NCI-H82 treated with DMSO at 0.1 percent for 48 hours (cell line): ENCODE data around the gene KCTD17.
"Not testable (repeated sequence)": the region's sequence is repeated elsewhere in the genome, so short reads cannot be mapped to it uniquely, and the experiment has no call there.

ENCODE experiments used
- DNase-seq: peaks from one replicate; lab custom pipeline; 2025; ENCODE audit not compliant: unreplicated experiment; lab: John Stamatoyannopoulos, UW

The KCTD17 gene

GRCh38 chr22:37059876-37060449 is 8.4 kb downstream of the KCTD17 start:
- peak; percentile 7 for DNase-seq

DNA sequence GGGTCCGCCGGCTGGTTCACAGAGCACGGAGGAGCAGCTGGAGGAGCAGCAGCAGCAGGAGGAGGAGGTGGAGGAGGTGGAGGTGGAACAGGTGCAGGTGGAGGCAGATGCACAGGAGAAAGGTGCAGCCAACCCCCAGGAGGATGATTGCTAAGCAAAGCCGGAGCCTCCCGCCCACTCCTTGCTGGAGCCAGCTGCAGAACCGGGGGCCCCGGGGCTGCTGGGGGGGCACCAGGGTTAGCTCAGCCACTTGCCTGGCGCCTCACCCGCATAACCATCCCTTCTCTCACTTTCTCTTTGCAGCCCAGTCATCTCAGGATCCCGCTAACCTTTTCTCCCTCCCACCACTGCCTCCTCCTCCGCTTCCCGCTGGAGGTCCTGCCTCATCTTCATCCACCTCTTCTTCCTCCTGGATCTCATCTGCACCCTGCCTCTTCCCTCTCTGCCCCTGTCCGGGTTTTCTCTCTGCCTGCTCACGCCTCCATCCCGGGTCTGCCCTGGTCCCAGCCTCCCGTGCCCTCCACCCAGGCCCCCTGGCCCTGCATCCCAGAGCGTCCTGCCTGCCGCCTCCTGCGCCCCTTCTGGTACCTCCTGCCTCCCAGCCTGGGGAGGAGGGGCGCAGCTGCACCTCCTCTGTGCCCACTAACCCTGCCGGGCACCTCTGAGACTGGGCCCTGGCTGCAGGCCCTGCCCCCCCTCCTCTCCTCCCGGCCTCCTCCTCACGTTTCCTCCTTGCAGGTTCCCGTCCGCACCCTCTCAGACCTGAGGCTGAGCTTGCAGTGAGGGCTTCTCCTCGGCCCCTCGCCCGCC is 9.5 kb downstream of the KCTD17 start:
- no peak for DNase-seq

GRCh38 chr22:37061611-37062375 is 10.3 kb downstream of the KCTD17 start:
- no peak for DNase-seq

- no peak for DNase-seq
These were observed 10.8 kb downstream of the KCTD17 start for GRCh38 chr22:37062376-37062675.

DNA sequence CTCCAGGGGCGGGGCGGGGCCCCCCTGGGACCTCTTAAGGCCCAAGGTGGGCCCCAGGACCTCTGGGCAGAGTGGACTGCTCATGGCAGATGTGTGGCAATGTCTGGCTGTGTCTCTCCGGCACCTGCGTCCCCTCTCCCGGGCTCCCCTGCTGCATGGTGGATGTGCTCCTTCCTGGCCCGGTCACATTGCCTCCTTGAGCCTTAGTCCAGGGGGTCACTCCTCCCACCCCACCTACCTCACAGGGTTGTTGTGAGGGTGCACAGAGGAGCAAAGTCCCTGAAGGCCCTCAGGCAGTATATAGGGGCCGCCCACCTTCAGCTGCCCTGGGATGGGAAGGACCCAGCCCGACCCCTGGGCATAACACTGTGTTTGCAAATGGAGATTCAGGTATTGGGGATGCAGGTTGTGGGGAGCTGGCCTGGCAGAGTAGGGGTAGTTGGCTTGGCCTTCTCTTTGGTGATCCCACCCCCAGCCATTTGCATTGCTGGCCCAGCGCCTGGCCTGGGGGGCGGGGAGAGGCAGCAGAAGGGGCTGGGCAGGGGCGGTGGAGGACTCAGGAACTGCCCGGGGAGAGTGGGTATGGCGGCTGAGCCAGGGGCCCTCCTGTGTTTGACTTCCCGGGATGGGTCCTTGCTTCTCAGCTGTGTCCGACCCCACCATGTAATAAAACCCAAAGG is 11.3 kb downstream of the KCTD17 start:
- DNase-seq, result no peak

DNA sequence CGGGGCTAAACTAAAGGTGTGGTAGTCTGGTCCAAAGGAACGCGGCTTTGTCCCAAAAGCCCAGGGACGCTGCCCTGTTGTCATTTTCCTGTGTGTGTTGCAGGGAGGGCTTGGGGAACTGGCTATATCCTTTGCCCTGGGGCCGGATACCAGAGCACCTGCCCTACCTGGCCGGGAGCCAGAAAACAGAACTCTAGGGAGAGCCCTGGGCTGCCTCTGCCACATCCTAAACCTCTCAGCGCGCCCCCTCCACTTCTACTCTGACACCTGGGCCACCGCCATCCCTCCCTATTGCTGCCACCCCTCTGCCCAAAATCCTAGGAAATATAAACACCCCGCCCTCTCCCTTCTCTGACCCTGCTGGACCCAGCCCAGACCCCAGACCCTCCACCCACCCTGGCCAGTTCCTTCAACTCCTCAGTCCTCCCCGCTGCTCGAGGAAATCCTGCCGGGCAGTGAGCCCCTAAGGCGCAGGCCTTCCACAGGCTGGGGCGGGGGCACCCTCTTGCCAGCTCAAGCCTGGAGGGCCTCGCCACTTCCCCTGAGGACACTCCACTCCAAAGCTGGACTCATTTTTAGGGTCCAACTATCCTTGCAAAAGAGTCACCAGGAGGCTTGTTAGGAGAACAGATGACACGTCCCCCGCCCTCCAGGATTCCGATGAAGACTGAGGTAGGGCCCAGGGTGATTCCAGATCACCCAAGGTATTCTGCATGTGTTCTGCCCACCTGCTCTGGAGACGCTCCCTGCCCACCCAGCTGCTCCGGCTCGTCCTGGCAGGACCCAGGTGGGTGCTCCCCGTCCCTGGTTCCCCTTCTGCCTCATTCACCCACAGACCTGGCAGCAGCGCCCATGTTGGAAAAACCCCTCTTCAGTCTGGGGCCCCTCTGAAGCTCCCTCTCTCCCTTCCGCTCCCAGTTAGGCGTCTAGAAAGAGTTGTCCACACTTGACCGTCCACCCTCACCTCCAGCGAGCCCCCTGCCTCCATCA is 12.2 kb downstream of the KCTD17 start:
- no peak for DNase-seq

- DNase-seq, result no peak
These were observed 13.0 kb downstream of the KCTD17 start for GRCh38 chr22:37064553-37064952.

GRCh38 chr22:37065180-37065579 is 13.6 kb downstream of the KCTD17 start:
- DNase-seq, result no peak

DNA sequence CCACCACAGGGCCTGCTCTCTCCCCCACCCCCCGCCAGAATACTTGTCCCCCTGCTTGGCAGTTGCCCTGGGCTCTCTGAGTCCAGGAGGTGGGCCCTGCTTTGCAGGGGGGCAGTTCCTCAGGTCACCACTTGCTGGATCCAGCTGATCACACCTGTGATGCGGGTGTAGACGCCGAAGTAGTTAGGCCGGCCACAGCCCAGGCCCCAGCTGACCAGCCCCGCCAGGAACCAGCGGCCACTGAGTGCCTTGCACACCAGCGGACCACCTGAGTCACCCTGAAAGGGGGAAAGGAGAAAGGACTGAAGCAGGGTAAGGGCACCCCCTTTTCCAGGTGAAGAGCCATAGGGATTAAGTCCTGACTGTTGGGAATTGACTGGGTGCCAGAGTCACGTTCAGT is 14.4 kb downstream of the KCTD17 start:
- no peak for DNase-seq

DNA sequence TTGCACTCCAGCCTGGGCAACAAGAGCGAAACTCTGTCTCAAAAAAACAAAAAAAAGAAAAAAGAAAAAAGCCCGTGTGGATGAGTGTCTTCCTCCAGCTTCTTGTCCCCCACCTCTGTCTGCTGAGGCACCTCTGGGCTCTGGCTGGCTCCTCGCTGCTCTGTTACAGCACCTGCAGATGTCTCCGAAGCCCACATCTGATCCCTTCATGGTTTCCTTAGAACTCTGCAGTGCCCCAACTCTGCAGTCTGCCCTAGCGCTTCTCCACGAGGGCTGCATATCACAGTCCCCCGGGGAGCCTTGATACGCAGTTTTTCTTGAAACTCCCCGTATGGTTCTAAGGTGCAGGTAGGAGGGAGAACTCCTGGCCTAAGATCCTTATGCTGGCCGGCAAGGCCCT is 15.9 kb downstream of the KCTD17 start:
- no peak for DNase-seq

DNA sequence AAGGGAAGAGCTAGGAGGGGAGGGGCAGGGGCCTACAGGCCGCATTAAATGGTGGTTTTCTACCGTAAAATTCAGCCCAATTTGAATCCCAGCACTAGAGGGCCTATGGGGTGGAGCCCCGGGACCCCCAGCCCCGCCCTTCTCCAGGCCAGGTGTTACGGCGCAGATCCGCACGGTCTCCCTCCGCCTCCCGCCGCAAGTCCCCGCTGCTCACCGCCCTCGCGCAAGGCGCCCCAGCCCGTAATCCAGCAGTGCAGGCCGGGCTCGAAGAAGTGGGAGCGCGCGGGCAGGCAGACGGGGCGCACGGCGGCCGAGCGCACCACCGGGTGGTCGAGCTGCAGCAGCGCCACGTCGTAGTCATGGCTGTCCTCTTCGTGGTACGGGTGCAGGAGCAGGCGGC is 17.3 kb downstream of the KCTD17 start:
- DNase-seq, result no peak

DNA sequence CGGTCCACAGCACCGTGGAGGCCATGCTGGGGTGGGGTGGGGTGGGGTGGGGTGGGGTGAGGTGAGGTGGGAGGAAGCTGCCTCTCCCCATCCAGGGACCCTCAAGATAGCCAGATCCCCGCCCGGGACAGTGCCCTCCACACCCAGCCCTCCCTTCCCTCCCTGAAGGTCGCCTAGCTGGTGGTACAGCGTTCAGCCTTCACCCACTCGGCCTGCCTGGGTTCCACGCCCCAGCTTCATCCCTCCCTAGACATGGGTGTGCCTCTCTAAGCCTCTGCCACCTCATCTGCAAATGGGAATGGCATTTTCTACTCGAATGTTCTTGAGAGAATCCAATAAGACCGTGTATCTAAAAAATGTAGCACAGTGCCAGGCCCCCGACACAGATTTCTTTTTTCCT is 17.8 kb downstream of the KCTD17 start:
- no peak for DNase-seq

GRCh38 chr22:37069719-37070118 is 18.2 kb downstream of the KCTD17 start:
- DNase-seq, result no peak

- no peak for DNase-seq
These were observed 18.8 kb downstream of the KCTD17 start for GRCh38 chr22:37070334-37070733.

- DNase-seq, result no peak
These were observed 19.2 kb downstream of the KCTD17 start for GRCh38 chr22:37070744-37071143.

DNA sequence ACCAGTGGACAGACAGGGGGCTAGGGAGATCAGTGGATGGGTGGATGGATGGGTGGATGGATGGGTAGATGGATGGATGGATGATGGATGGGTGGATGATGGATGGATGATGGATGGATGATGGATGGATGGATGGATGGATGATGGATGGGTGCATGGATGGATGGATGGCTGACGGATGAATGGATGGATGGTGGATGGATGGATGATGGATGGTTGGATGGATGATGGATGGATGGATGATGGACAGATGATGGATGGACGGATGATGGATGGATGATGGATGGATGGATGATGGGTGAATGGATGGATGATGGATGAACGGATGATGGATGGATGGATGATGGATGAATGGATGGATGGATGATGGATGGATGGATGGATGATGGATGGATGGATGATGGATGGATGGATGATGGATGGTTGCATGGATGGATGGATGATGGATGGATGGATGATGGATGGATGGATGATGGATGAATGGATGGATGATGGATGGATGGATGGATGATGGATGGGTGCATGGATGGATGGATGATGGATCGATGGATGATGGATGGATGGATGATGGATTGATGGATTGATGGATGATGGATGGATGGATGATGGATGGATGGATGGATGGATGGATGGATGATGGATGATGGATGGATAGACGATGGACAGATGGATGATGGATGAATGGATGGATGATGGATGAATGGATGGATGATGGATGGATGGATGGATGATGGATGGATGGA is 20.5 kb downstream of the KCTD17 start:
- DNase-seq, result not testable (repeated sequence)

- DNase-seq, result no peak
These were observed 21.1 kb downstream of the KCTD17 start for GRCh38 chr22:37072673-37073072.

- no peak for DNase-seq
These were observed 23.0 kb downstream of the KCTD17 start for GRCh38 chr22:37074537-37074936.

- no peak for DNase-seq
These were observed 23.5 kb downstream of the KCTD17 start for GRCh38 chr22:37075046-37075445.
